ENCODE measurements around the gene RHAG. TPM values are rescaled to one million over a fixed set of nuclear protein-coding genes. Genes with fewer than 3 reads are reported as not detected.

The RHAG gene
- total RNA-seq, 2 experiments from 2014 or later, result not detected

- Mint-ChIP-seq H3K36me3 (ENCODE audit: low read depth) (no peaks in the 10 kb centered on the region), H3K9me3 (no peaks in the 10 kb centered on the region), H3K27me3 (no peaks in the 10 kb centered on the region), H3K4me1 (ENCODE audit: low read depth) (no peaks in the 10 kb centered on the region), H3K4me3 (no peak overlapping the region), H3K27ac (no peak overlapping the region)
- Histone ChIP-seq H3K9me3 (ENCODE audit: control insufficient read depth in 1 of 2, insufficient read depth in 1 of 2, low read length in 2 of 2) (peaks cover 0 to 7% of the 10 kb centered on the region in 2 experiments), H3K27me3 (ENCODE audit: control insufficient read depth in 1 of 2, insufficient read depth in 2 of 2, low read length in 2 of 2) (no peaks in the 10 kb centered on the region), H3K4me3 (ENCODE audit: low read length) (no peak overlapping the region), H3K4me1 (ENCODE audit: insufficient read depth, low read length) (no peaks in the 10 kb centered on the region), H3K27ac (ENCODE audit: low read depth in 1 of 2, low read length in 2 of 2) (no peak overlapping the region), H3K36me3 (ENCODE audit: insufficient read depth, low read length) (no peaks in the 10 kb centered on the region)
- intact Hi-C loops (cut with DNase I, micrococcal nuclease), result no loop called here
- DNase-seq, result no peak
- no peak for ATAC-seq (ENCODE audit: poor library complexity)
- ChIA-PET CTCF (no interaction called here), POLR2A (no interaction called here)
- TF ChIP-seq CTCF (IDR thresholded peaks at IDR 0.05), result no peak
Measured at GRCh38 chr6:49639177-49639817, 2.7 kb upstream of the RHAG start.

- Histone ChIP-seq H3K9me3 (ENCODE audit: control insufficient read depth in 1 of 2, insufficient read depth in 1 of 2, low read length in 2 of 2) (peaks cover 0 to 3% of the 10 kb centered on the region in 2 experiments), H3K4me1 (ENCODE audit: insufficient read depth, low read length) (no peaks in the 10 kb centered on the region), H3K4me3 (ENCODE audit: low read length) (no peak overlapping the region), H3K36me3 (ENCODE audit: insufficient read depth, low read length) (no peaks in the 10 kb centered on the region), H3K27me3 (ENCODE audit: control insufficient read depth in 1 of 2, insufficient read depth in 2 of 2, low read length in 2 of 2) (no peaks in the 10 kb centered on the region), H3K27ac (ENCODE audit: low read depth in 1 of 2, low read length in 2 of 2) (no peak overlapping the region)
- POLR2A ChIA-PET, result no interaction called here
- CTCF ChIA-PET, result no interaction called here
- no peaks in the 10 kb centered on the region for H3K27me3 Mint-ChIP-seq
- no peak overlapping the region for H3K4me3 Mint-ChIP-seq
- ATAC-seq (ENCODE audit: poor library complexity) (no peak), DNase-seq (no peak)
- no peak for TF ChIP-seq CTCF (IDR thresholded peaks at IDR 0.05)
- intact Hi-C loops (cut with DNase I, micrococcal nuclease), result no loop called here
- no peaks in the 10 kb centered on the region for H3K4me1 Mint-ChIP-seq (ENCODE audit: low read depth)
- no peak overlapping the region for H3K27ac Mint-ChIP-seq
- no peaks in the 10 kb centered on the region for H3K36me3 Mint-ChIP-seq (ENCODE audit: low read depth)
- no peaks in the 10 kb centered on the region for H3K9me3 Mint-ChIP-seq
Measured at GRCh38 chr6:49637350-49637731, 702 bp upstream of the RHAG start.

GRCh38 chr6:49635978-49636712, 494 bp downstream of the RHAG start:
- Mint-ChIP-seq H3K4me3 (no peak overlapping the region), H3K9me3 (no peaks in the 10 kb centered on the region), H3K27me3 (no peaks in the 10 kb centered on the region), H3K27ac (no peak overlapping the region), H3K4me1 (ENCODE audit: low read depth) (no peaks in the 10 kb centered on the region), H3K36me3 (ENCODE audit: low read depth) (no peaks in the 10 kb centered on the region)
- no peak overlapping the region for H3K4me3 ChIP-seq (ENCODE audit: low read length)
- no peaks in the 10 kb centered on the region for H3K9me3 ChIP-seq (ENCODE audit: control insufficient read depth in 1 of 2, insufficient read depth in 1 of 2, low read length in 2 of 2)
- DNase-seq, result no peak
- H3K4me1 ChIP-seq (ENCODE audit: insufficient read depth, low read length), result no peaks in the 10 kb centered on the region
- H3K27me3 ChIP-seq (ENCODE audit: control insufficient read depth in 1 of 2, insufficient read depth in 2 of 2, low read length in 2 of 2), result no peaks in the 10 kb centered on the region
- ATAC-seq (ENCODE audit: poor library complexity), result no peak
- ChIA-PET CTCF (no interaction called here), POLR2A (no interaction called here)
- no peak overlapping the region for H3K27ac ChIP-seq (ENCODE audit: low read depth in 1 of 2, low read length in 2 of 2)
- no peak for TF ChIP-seq CTCF (IDR thresholded peaks at IDR 0.05)
- H3K36me3 ChIP-seq (ENCODE audit: insufficient read depth, low read length), result no peaks in the 10 kb centered on the region
- intact Hi-C loops (cut with DNase I, micrococcal nuclease), result no loop called here
